Mucosa of descending colon (tissue), 3 donors: Measurements from ENCODE around the gene HIGD1B. TPM values are rescaled to one million over a fixed set of nuclear protein-coding genes. Genes with fewer than 3 reads are reported as not detected.

Experiments used
- ATAC-seq: fragments of 200-7000 bp; cut with Tn5 transposase; one replicate; pipeline ENCODE4 v1.9.1; 2020; ENCODE audit warnings: mild to moderate bottlenecking, moderate library complexity
- DNase-seq, 3 donors: peaks; one replicate each; pipeline ENCODE4 v3.0.0-alpha.2; 2020
- H3K36me3 ChIP-seq: fragments of 200-600 bp; one replicate; pipeline ENCODE4 v1.8.0; 2021; ENCODE audit warnings: low read depth, mild to moderate bottlenecking
- H3K4me1 ChIP-seq: fragments of 200-600 bp; one replicate; pipeline ENCODE4 v1.8.0; 2021; ENCODE audit warnings: low read depth, mild to moderate bottlenecking
- H3K4me3 ChIP-seq: fragments of 200-600 bp; one replicate; pipeline ENCODE4 v1.8.0; 2021; ENCODE audit warnings: mild to moderate bottlenecking
- H3K9me3 ChIP-seq: fragments of 200-600 bp; one replicate; pipeline ENCODE4 v1.8.0; 2021; ENCODE audit warnings: mild to moderate bottlenecking
- CTCF ChIP-seq: fragments of 200-600 bp; IDR thresholded peaks from one replicate; pipeline ENCODE4 v1.8.0; 2022; ENCODE audit warnings: antibody characterized with exemption, mild to moderate bottlenecking
- intact Hi-C, 2 donors: fragments of 100-400 bp; cut with DNase I in 1 of 2; cut with micrococcal nuclease in 1 of 2; formaldehyde crosslinking; loops; one replicate each; pipeline versions ENCODE4 v1.11.0 to v1.11.1; 2022; cut with DNase I, micrococcal nuclease
- total RNA-seq, 3 donors: library from RNA; stranded (reverse); fragmentation: NEBNext Ultra II Directional in 2 of 3; extraction: Animal tissue kit (Norgen Biotek cat#: 25700) in 2 of 3; gene quantifications; one replicate each; pipeline versions ENCODE4 v1.2.1 to v1.2.4, GENCODE V29; 2021 to 2023
- donor health status: DM: no; HTN: no; CAD: no; lungs with moderate emphysema.
- donor health status: DM: no; HTN: no; CAD: no.
- donor health status: DM: no; HTN: yes; CAD: no.

Gene HIGD1B
- total RNA-seq, 3 donors from 2014 or later, result 1.6 TPM; not detected in 2

GRCh38 chr17:44865231-44865660 is 17.6 kb downstream of the HIGD1B start:
- peak in 2 of 3 donors; percentile 37 to 80 for DNase-seq
- H3K4me1 ChIP-seq, result no peaks in the 10 kb centered on the region
- intact Hi-C loops, result loop anchor here in 1 of 2 donors (2.0 kb wide), 1 partner anchor 90 kb away; no protein-coding TSS in a partner anchor
- H3K9me3 ChIP-seq, result no peaks in the 10 kb centered on the region
- ATAC-seq, result peak; percentile 84
- TF ChIP-seq CTCF, result peak; percentile 67
- H3K36me3 ChIP-seq, result peaks cover 7% of the 10 kb centered on the region
- H3K4me3 ChIP-seq, result no peak overlapping the region

DNA sequence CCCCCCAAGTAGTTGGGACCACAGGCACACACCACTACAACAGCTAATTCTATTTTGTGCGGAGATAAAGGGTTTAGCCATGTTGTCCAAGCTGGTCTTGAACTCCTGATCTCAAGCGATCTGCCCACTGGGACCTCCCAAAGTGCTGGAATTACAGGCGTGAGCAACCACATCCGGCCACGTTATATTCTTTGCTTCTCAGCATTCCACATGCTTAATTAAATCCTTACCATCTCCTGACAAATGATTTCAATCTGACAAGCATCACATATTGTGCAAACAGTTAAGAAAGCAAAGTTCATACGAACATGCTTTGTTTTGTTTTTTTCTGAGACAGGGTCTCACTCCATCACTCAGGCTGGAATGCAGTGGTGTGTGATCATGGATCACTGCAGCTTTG is 18.2 kb downstream of the HIGD1B start:
- Histone ChIP-seq H3K4me1 (no peaks in the 10 kb centered on the region), H3K36me3 (peaks cover 5% of the 10 kb centered on the region), H3K9me3 (no peaks in the 10 kb centered on the region), H3K4me3 (no peak overlapping the region)
- DNase-seq, result no peak
- ATAC-seq, result no peak
- intact Hi-C loops, result loop anchor here in 1 of 2 donors (2.0 kb wide), 1 partner anchor 91 kb away; no protein-coding TSS in a partner anchor
- TF ChIP-seq CTCF, result no peak

DNA sequence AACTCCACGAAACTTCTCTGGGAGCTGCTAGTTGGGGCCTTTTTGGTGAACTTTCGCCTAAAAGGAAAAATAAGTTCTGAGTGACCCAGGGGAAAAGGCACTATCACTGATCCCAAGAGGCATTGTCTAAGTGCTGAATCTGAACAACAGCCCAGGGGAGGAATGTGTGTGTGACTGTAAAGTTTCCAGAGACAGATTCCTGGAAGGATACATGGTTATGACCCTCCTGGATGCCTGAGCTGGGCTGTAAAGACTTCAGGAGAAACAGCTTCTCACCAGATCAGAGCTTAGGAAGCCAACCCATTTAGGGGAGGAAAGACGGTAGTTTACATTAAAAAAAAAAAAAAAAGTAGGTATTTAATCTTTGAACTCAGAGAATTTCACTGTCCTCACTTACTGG is 20.2 kb downstream of the HIGD1B start:
- intact Hi-C loops, result no loop called here
- no peak for TF ChIP-seq CTCF
- Histone ChIP-seq H3K4me1 (no peaks in the 10 kb centered on the region), H3K36me3 (peaks cover 3% of the 10 kb centered on the region), H3K9me3 (no peaks in the 10 kb centered on the region), H3K4me3 (no peak overlapping the region)
- DNase-seq (no peak), ATAC-seq (no peak)

DNA sequence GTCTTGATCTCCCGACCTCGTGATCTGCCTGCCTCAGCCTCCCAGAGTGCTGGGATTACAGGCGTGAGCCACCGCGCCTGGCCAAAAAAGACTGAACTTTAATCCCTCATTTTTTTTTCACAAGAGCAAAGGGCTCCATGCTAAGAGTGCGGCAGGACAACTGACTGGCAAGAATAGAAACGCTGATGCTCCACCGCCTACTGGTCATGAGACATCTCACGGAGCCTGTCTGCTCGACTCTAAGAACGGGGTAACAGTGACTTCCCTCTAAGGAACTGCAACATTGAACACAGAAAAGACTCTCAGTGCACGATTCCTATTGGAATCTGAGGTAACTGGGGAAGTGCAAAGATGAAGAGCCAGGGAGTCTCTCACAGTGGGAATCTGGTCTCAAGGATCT is 23.9 kb downstream of the HIGD1B start:
- peaks cover 22% of the 10 kb centered on the region for H3K36me3 ChIP-seq

GRCh38 chr17:44872131-44872768 is 24.6 kb downstream of the HIGD1B start:
- intact Hi-C loops, result loop anchor here in 1 of 2 donors (5.0 kb wide), 1 partner anchor 95 kb away; no protein-coding TSS in a partner anchor
- no peak overlapping the region for H3K4me3 ChIP-seq
- TF ChIP-seq CTCF, result no peak
- peaks cover 22% of the 10 kb centered on the region for H3K36me3 ChIP-seq
- no peaks in the 10 kb centered on the region for H3K4me1 ChIP-seq
- no peak for DNase-seq
- H3K9me3 ChIP-seq, result no peaks in the 10 kb centered on the region
- no peak for ATAC-seq

More for the DNA sequence above, 23.9 kb downstream of the HIGD1B start:
- ATAC-seq (no peak), DNase-seq (no peak)
- H3K4me1 ChIP-seq, result no peaks in the 10 kb centered on the region
- intact Hi-C loops, result loop anchor here in 1 of 2 donors (5.0 kb wide), 1 partner anchor 94 kb away; no protein-coding TSS in a partner anchor
- H3K4me3 ChIP-seq, result no peak overlapping the region
- H3K9me3 ChIP-seq, result no peaks in the 10 kb centered on the region
- TF ChIP-seq CTCF, result no peak
